GM12892 (cell line): Measurements from ENCODE around the gene ACSF3.

Experiments
- DNase-seq: peaks from one replicate; pipeline ENCODE4 v3.0.0; 2011; ENCODE audit not compliant: insufficient read length
- FAIRE-seq: peaks from 2 replicates; lab custom pipeline; 2011; peaks lifted over from hg19 to GRCh38; lab: Jason Lieb, UNC
- POLR2A ChIP-seq: IDR thresholded peaks from 2 replicates; pipeline ENCODE4 v1.6.1; 2011; ENCODE audit warnings: low read depth, low read length, control low read depth
- POLR2AphosphoS5 ChIP-seq: IDR thresholded peaks from 2 replicates; pipeline ENCODE4 v1.6.1; 2011; ENCODE audit warnings: low read depth, low read length, control low read depth
- TAF1 ChIP-seq: IDR thresholded peaks from 2 replicates; pipeline ENCODE4 v1.6.1; 2011; ENCODE audit warnings: low read depth, mild to moderate bottlenecking, control low read depth, low read length, borderline replicate concordance

The ACSF3 gene

GRCh38 chr16:89149386-89149785 lies 55.7 kb downstream of the ACSF3 start:
- DNase-seq = no peak
- TF ChIP-seq POLR2AphosphoS5 = no peak
- TF ChIP-seq POLR2A = no peak
- no peak for TF ChIP-seq TAF1
- no peak for FAIRE-seq

- no peak for TF ChIP-seq TAF1
- TF ChIP-seq POLR2A = no peak
- no peak for TF ChIP-seq POLR2AphosphoS5
- DNase-seq = no peak
- no peak for FAIRE-seq
These were observed 56.6 kb downstream of the ACSF3 start for GRCh38 chr16:89150090-89150835.

GRCh38 chr16:89150981-89151380 lies 57.3 kb downstream of the ACSF3 start:
- no peak for DNase-seq
- no peak for FAIRE-seq

GRCh38 chr16:89152831-89153700 lies 59.4 kb downstream of the ACSF3 start:
- FAIRE-seq (no peak), DNase-seq (no peak)
- TF ChIP-seq POLR2AphosphoS5 (no peak), TAF1 (no peak), POLR2A (no peak)

More at GRCh38 chr16:89150981-89151380, 57.3 kb downstream of the ACSF3 start:
- TF ChIP-seq POLR2A = no peak

DNA sequence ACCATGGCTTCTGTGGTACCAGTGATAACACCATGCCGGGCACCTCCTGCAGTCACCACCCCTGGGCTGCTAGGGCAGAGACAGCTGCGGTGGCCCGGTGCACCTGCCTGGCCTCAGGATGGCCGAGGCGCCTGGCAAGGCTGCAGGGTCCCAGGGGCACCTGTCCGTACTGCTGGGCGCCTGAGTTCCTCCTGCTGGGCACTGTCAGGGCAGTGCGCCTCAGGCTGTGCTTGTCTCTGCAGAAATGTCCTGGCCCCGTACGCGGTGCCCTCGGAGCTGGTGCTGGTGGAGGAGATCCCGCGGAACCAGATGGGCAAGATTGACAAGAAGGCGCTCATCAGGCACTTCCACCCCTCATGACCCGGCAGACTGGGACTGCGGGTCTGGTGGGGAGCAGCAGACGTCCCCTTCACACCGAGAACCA lies 60.2 kb downstream of the ACSF3 start:
- TF ChIP-seq POLR2A (no peak), POLR2AphosphoS5 (no peak)
- FAIRE-seq (no peak), DNase-seq (no peak)

DNA sequence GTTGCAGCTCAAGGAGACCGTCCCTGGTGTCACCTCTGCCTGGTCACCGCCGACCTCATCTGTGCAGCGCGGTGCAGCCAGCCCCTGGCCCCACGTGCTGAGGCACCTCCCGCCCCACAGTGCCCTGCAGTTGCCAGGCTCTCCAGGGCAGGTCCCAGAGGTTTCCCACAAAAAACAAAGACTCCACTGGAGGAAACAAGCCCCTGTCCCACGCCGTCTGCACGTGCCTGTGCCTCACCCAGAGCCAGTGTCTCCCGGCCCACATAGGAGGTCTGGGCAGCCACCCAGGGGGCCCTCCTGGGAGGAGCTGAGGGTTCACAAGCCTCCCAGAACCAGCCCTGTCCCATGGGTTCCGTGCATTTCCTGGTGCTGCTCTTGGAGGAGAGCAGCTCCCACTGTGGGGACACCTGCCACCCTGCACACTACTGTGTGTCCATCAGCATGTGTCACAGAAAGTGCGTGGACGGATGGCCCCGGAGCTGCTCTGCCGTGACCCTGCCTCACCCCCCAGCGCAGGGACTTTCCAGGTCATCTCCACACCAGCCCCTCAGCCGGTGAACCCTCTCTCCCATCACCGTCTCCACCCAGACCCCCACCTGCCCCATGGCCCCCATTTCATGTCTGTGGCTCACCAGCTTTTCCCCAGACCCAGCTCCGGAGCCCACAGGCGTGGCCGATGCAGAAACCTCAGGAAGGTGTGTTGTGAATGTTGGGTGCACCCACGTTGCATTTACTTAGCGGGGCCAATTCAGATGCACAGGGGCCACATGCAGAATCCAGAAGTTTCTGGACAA lies 60.9 kb downstream of the ACSF3 start:
- no peak for FAIRE-seq
- DNase-seq = no peak
- TF ChIP-seq POLR2A (no peak), POLR2AphosphoS5 (no peak), TAF1 (no peak)

- TF ChIP-seq POLR2AphosphoS5 (no peak), TAF1 (no peak), POLR2A (no peak)
- DNase-seq = no peak
- FAIRE-seq = no peak
These were observed 61.6 kb downstream of the ACSF3 start for GRCh38 chr16:89155184-89155679.

DNA sequence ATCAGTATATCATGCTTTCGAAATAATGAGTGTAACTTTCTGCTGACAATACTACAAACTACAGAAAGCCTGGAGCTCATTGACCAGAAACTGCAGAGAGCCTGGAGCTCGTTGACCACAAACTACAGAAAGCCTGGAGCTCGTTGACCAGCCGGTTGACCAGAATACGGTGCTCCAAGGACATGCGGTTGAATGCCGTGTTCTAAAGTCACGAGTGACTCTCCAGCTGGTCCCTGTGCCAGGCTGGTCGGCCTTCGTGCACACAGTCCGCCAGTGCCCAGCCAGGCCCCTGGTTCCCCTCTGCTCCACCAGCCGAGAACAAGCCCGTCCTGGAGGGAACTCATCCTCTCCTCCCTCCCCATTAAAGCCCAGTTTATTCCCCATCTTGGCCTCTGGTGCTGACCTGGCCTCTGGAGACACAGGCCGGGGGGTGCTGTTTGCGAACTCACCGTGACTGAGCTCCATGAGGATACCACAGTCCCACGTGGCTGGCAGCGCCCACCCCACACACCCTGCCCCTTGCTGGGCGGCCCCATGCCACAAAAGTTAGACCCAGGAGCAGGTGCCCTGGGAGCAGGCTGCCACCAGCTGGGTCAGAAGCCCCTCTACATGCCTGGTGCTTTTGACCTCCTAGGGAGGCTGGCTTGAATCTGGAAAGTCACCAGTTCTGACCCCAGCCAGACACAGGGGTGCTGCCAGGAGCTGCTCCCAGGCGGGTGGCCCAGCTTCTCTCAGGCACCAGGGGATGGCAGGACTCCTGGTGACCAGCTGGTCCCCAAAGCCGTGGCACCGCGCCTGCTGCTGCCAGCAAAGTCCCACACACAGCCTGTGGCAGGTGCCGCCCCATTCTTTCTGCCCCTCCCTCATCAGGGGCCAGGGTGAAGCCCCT lies 62.4 kb downstream of the ACSF3 start:
- FAIRE-seq = no peak
- no peak for TF ChIP-seq POLR2A
- TF ChIP-seq TAF1 = no peak
- no peak for DNase-seq

- FAIRE-seq = no peak
- TF ChIP-seq TAF1 (no peak), POLR2A (no peak), POLR2AphosphoS5 (no peak)
- no peak for DNase-seq
These were observed 63.3 kb downstream of the ACSF3 start for GRCh38 chr16:89156740-89157645.

DNA sequence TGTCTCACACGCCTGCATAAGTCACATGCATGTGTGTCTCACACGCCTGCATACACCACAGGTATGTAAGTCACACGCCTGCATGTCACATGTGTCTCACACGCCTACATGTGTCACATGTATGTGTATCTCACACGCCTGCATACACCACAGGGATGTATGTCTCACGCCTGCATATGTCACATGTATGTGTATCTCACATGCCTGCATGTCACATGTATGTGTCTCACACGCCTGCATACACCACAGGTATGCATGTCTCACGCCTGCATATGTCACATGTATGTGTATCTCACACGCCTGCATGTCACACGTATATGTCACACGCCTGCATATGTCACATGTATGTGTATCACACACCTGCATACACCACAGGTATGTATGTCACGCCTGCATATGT lies 64.1 kb downstream of the ACSF3 start:
- no peak for TF ChIP-seq POLR2AphosphoS5
- TF ChIP-seq POLR2A = no peak
- TF ChIP-seq TAF1 = no peak
- no peak for DNase-seq
- no peak for FAIRE-seq
